Measurements from ENCODE around the gene SUCO. TPM values are rescaled to one million over a fixed set of nuclear protein-coding genes. Genes with fewer than 3 reads are reported as not detected.
"Not testable (repeated sequence)": the region's sequence is repeated elsewhere in the genome, so short reads cannot be mapped to it uniquely, and the experiment has no call there.

The SUCO gene
- total RNA-seq, 2 experiments from 2014 or later, result 22.9 to 42.3 TPM

DNA sequence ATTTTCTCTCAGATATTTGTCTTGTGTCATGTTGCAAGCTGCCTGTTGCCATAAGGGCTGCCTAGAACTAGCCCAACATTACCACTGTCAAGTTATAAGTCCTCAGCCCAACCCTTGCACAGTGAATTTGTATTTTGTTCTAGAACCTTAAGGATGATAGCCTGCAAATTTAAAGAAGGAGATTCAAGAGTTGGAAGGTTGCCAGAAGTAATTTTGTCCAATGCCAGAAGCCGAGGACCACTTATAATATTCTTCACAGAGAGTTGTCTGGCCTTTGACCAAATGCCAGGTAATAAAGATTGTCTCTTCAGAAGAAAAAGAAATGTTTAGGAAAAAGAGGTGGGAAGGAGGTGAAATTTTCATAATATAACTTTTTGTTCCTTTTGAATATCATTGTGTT, 40.5 kb upstream of the SUCO start:
- intact Hi-C loops (cut with micrococcal nuclease; ENCODE audit: unreplicated experiment), result no loop called here
- no peaks in the 10 kb centered on the region for H3K79me2 ChIP-seq (ENCODE audit: insufficient read depth, low read depth, low read length)
- POLR2A ChIA-PET, result no interaction called here
- H3K4me1 ChIP-seq (ENCODE audit: insufficient read depth, low read length, poor library complexity, severe bottlenecking), result no peaks in the 10 kb centered on the region
- no peaks in the 10 kb centered on the region for H3K36me3 ChIP-seq (ENCODE audit: insufficient read depth, low read length)
- no peak for DNase-seq (ENCODE audit: low spot score)
- no peak for TF ChIP-seq EZH2phosphoT487 (IDR thresholded peaks at IDR 0.05; ENCODE audit: borderline replicate concordance, low read depth, low read length)
- TF ChIP-seq, protein P1, sequence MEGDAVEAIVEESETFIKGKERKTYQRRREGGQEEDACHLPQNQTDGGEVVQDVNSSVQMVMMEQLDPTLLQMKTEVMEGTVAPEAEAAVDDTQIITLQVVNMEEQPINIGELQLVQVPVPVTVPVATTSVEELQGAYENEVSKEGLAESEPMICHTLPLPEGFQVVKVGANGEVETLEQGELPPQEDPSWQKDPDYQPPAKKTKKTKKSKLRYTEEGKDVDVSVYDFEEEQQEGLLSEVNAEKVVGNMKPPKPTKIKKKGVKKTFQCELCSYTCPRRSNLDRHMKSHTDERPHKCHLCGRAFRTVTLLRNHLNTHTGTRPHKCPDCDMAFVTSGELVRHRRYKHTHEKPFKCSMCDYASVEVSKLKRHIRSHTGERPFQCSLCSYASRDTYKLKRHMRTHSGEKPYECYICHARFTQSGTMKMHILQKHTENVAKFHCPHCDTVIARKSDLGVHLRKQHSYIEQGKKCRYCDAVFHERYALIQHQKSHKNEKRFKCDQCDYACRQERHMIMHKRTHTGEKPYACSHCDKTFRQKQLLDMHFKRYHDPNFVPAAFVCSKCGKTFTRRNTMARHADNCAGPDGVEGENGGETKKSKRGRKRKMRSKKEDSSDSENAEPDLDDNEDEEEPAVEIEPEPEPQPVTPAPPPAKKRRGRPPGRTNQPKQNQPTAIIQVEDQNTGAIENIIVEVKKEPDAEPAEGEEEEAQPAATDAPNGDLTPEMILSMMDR (conservative IDR thresholded peaks at IDR 0.05; ENCODE audit: low read length), result no peak
- H2AFZ ChIP-seq (ENCODE audit: low read length), result no peak overlapping the region
- H3K4me3 ChIP-seq (ENCODE audit: low read depth, low read length, poor library complexity, severe bottlenecking), result no peak overlapping the region
- BruUV-seq (replicated peaks), result no TSS peak
- H3K4me2 ChIP-seq (ENCODE audit: low read length), result no peak overlapping the region
- no peak overlapping the region for H3K27ac ChIP-seq (ENCODE audit: low read depth, low read length, poor library complexity, severe bottlenecking)
- CTCF ChIA-PET (ENCODE audit: unreplicated experiment), result no interaction called here
- no peaks in the 10 kb centered on the region for H3K9me2 ChIP-seq (ENCODE audit: insufficient read depth, low read length)
- no peaks in the 10 kb centered on the region for H4K20me1 ChIP-seq (ENCODE audit: insufficient read depth, low read length)
- no peaks in the 10 kb centered on the region for H3K9me3 ChIP-seq (ENCODE audit: low read length)

DNA sequence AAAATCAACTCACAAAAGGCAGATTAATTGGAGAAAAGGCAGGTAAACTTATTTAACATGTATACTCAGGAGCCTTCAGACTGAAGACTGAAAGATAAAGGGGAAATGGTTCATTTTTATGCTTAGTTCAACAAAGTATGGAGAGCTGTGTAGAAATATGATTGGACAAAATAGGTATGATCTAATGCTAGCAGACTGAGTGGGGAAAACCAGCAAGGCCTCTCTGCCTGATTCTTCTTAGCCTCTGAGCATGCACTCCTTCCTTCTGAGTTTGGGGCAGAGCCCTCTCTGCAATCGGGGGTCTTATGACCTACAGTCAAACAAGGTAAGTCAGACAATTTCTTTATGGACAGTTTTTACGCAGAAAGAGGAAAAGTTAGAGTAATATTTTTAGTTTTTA, 38.8 kb upstream of the SUCO start:
- Histone ChIP-seq H3K4me1 (ENCODE audit: insufficient read depth, low read length, poor library complexity, severe bottlenecking) (no peaks in the 10 kb centered on the region), H3K27ac (ENCODE audit: low read depth, low read length, poor library complexity, severe bottlenecking) (no peak overlapping the region), H3K9me2 (ENCODE audit: insufficient read depth, low read length) (no peaks in the 10 kb centered on the region), H3K79me2 (ENCODE audit: insufficient read depth, low read depth, low read length) (no peaks in the 10 kb centered on the region), H3K9me3 (ENCODE audit: low read length) (no peaks in the 10 kb centered on the region), H3K36me3 (ENCODE audit: insufficient read depth, low read length) (no peaks in the 10 kb centered on the region), H3K4me2 (ENCODE audit: low read length) (no peak overlapping the region), H3K4me3 (ENCODE audit: low read depth, low read length, poor library complexity, severe bottlenecking) (no peak overlapping the region), H4K20me1 (ENCODE audit: insufficient read depth, low read length) (no peaks in the 10 kb centered on the region), H2AFZ (ENCODE audit: low read length) (no peak overlapping the region)
- CTCF ChIA-PET (ENCODE audit: unreplicated experiment), result no interaction called here
- TF ChIP-seq, protein P1 (conservative IDR thresholded peaks at IDR 0.05; ENCODE audit: low read length), result no peak
- TF ChIP-seq EZH2phosphoT487 (IDR thresholded peaks at IDR 0.05; ENCODE audit: borderline replicate concordance, low read depth, low read length), result no peak
- intact Hi-C loops (cut with micrococcal nuclease; ENCODE audit: unreplicated experiment), result no loop called here
- POLR2A ChIA-PET, result no interaction called here
- BruUV-seq (replicated peaks), result no TSS peak
- DNase-seq (ENCODE audit: low spot score), result no peak

DNA sequence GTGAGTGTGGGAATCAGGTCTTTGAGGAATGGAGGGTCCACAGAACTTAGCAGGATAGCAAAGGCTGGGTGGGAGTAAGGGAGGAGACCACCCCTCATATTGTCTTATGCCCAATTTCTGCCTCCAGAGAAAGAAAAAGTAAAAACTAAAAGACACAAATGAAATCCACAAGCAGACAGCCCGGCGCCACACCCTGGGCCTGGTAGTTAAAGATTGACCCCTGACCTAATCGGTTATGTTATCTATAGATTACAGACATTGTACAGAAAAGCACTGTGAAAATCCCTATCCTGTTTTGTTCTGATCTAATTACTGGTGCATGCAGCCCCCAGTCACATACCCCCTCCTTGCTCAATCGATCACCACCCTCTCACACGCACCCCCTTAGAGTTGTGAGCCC, 36.8 kb upstream of the SUCO start:
- BruUV-seq (replicated peaks); CTCF ChIA-PET (ENCODE audit: unreplicated experiment): not testable (repeated sequence)

More for the DNA sequence above, 36.8 kb upstream of the SUCO start:
- H3K9me2 ChIP-seq (ENCODE audit: insufficient read depth, low read length); H3K27ac ChIP-seq (ENCODE audit: low read depth, low read length, poor library complexity, severe bottlenecking); H3K36me3 ChIP-seq (ENCODE audit: insufficient read depth, low read length); H3K4me3 ChIP-seq (ENCODE audit: low read depth, low read length, poor library complexity, severe bottlenecking); H3K9me3 ChIP-seq (ENCODE audit: low read length); H3K79me2 ChIP-seq (ENCODE audit: insufficient read depth, low read depth, low read length); intact Hi-C loops (cut with micrococcal nuclease; ENCODE audit: unreplicated experiment); H3K4me2 ChIP-seq (ENCODE audit: low read length); H3K4me1 ChIP-seq (ENCODE audit: insufficient read depth, low read length, poor library complexity, severe bottlenecking); H2AFZ ChIP-seq (ENCODE audit: low read length); H4K20me1 ChIP-seq (ENCODE audit: insufficient read depth, low read length); DNase-seq (ENCODE audit: low spot score): not testable (repeated sequence)
- POLR2A ChIA-PET, result interaction anchor here (0.6 kb wide), 1 partner anchor 174 kb away, joined by 3 read pairs; no protein-coding TSS in a partner anchor

Data from OCI-LY7 (cell line).